CD4-positive, alpha-beta T cell treated with Interleukin-6 for 4 hours (primary cell): ENCODE data around the gene ZNRF3.
A peak's percentile ranks its signal among the peaks of the same experiment; 100 is the strongest.

Experiments
- DNase-seq: peaks from one replicate; pipeline ENCODE4 v3.0.0-alpha.2; 2020; ENCODE audit warnings: mixed read lengths

Gene ZNRF3

GRCh38 chr22:28953976-28954880, 70.9 kb downstream of the ZNRF3 start:
- DNase-seq: no peak

GRCh38 chr22:28955817-28956216, 72.4 kb downstream of the ZNRF3 start:
- DNase-seq: peak; percentile 76

DNA sequence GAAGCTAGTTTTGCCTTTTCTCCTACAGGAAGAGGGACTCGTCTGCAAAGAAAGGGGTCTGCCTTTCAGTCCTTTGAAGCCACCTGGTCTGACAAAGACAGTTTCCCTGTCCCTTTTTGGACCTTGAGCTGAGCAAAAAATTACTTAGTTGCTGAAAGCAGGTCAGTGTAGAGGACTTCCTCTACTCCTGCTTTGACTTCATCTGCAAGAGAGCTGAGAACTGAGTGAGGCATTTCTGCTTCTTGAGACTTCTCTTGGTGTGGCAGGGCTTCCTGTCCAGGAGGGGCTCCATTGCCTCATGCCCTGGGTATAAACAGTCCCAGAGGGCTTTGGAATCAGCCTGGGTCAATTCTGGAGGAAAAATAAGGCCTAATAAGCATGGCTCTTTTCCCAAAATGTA, 73.1 kb downstream of the ZNRF3 start:
- DNase-seq: no peak

DNA sequence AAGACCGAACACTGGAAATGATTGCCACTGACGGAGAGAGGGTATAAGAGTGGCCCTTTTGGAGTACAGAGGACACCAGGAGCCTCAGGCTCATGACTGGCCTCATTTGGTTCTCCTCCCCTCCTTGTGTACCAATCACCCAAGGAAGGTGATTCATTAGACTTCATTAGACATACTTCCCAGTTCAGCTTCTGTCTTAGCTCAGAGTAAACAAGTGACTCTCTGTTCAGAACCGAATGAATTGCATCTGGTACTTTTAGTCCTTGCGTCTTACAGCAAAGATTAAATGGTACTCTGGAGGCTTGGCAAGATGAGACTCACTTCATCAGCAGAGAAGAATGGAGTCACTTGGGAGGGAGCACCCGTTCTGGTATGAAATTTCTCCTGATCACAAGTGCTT, 75.2 kb downstream of the ZNRF3 start:
- DNase-seq: no peak

DNA sequence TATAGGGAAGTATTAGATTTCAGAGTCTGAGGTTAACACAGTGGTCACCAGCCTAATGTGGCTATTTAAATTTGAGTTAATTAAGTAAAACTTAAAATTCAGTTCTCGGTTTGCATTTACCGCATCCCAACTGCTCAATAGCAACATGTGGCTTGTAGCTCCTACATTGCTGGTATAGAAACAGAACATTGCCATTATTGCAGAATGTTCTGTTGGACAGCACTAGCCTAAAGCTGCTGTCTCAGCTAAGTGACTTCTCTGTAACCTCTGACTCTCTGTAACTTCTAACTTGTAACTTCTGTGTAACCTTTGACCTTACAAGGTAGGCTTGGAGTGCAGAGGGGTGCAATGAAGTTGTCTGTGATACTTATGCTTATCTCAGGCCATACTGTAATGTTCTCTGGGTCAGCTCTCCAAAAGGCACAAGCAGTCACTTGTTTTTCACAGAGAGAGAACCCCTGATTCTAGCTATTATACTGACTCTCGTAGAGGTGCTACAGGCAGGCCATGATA, 78.7 kb downstream of the ZNRF3 start:
- DNase-seq: no peak

DNA sequence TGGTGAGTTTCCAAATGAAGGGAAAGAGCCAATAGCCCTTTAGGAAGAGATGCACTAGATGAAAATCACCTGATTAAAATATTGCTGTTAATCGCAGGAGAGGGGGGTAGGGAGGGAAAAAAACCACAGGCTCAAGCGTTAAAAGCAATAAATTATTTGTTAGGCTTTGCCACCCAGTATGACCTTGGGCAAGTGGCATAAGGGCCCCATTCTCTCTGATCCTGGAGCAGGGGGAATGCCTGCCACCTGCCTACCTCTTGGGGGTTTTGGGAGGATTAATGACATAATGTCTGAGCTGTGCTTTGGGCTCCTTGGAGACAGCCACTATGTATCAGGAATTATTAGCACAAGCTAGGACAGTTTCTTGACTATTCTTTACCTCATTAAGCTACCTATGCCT, 80.0 kb downstream of the ZNRF3 start:
- no peak for DNase-seq

GRCh38 chr22:28967163-28967665, 83.8 kb downstream of the ZNRF3 start:
- DNase-seq: no peak

GRCh38 chr22:28967969-28968368, 84.6 kb downstream of the ZNRF3 start:
- DNase-seq: no peak

DNA sequence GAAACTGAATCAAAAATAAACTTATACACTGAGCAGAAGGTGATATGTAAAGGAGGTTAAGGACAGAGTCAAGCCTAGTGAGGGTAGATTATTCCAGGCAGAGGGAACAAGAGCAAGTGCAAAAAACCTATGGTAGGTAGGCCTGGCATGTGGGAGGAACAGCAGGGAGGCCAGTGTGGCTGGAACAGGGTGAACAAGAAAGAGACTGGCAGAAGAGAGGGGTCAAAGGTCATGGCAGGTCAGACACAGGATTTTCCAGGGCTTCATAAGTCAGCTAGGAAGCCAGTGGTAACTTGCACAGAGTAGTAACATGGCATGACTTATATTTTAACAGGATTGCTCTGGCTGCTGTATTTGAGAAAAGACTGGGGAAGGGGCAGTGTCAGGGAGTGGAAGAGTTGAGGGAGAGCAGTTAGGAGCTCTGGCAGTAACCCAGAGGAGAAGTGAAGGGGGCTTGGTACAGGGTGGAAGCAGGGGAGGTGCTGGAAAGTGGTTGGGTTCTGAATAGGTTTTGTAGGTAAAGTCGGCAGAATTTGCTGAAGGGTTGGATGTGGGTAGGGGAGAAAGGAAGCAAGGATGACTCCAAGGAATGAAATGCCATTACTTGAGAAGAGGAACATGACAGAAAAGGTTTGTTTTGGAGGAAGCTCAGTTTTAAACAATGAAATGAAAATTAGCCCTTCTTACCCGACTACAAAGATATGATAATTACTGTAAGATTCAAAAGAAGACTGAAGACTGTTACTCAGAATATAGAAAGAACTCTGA, 86.2 kb downstream of the ZNRF3 start:
- DNase-seq: no peak

GRCh38 chr22:28973352-28973751, 90.0 kb downstream of the ZNRF3 start:
- DNase-seq: no peak

DNA sequence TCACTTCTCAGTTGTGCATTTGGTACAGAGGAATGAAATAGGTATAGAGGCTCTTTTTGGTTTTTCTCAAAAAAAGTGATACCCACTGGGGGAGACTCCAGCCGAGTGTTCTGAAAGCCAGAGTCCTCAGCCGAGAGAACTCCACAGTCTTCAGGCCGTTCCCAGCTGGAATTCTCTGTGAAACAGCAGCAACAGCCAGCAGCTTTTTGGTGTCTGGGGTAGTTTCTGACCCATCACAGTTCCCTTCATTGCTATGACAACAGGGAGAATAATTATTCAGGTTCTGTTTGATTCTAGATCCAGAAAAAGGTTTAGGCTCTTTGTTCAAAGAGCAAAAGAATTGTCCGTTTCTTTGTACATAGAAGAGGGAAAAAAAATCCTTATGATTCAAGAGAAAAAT, 93.7 kb downstream of the ZNRF3 start:
- DNase-seq: no peak

- no peak for DNase-seq
Observed at GRCh38 chr22:28977481-28977971, 94.2 kb downstream of the ZNRF3 start.

DNA sequence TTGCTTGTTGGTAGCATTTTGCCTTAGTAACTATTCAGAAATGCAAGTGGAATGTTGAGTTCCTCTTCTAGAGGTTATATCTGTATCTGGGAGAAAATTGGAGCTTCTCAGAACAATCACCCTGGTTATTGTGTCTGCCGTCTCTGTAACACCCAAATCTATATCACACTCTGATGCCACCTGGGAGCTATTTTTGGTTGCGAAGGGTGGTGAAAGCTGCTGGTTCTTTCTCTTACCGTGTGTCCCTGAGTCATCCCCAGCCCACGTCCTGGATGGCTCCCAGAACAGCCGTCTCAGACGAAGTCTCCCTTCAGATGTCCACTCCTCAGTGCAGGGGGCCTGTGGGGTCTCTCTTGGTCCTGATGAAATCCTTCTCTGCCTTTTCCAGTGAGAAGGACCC, 94.8 kb downstream of the ZNRF3 start:
- no peak for DNase-seq

GRCh38 chr22:28978863-28979796, 95.8 kb downstream of the ZNRF3 start:
- DNase-seq: no peak

- no peak for DNase-seq
Observed at GRCh38 chr22:28980326-28980725, 97.0 kb downstream of the ZNRF3 start.

DNA sequence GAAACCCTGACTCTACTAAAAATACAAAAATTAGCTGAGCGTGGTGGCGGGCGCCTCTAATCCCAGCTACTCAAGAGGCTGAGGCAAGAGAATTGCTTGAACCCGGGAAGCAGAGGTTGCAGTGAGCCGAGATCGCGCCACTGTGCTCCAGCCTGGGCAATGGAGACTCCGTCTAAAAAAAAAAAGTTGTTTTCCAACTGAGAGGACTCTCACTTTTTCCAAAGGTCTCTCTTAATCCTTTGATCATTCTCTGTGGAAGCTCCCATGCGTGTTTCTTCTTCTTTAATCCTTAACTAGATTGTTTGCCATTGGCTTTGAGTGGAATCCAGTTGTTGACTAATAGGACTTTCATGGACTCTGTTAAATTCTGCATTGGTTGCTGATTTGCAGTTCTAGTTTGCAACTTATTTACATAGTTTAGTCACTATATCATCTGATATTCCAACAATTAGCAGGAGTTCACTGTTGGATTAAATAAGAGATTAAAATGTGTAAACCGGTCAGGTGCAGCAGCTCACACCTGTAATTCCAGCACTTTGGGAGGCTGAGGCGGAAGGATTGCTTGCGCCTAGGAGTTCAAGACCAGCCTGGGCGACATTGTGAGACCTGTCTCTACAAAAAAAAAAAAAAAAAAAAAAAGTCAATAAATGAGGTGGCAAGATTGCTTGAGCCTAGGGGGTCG, 98.6 kb downstream of the ZNRF3 start:
- no peak for DNase-seq

GRCh38 chr22:28983190-28983589, 99.8 kb downstream of the ZNRF3 start:
- DNase-seq: no peak

DNA sequence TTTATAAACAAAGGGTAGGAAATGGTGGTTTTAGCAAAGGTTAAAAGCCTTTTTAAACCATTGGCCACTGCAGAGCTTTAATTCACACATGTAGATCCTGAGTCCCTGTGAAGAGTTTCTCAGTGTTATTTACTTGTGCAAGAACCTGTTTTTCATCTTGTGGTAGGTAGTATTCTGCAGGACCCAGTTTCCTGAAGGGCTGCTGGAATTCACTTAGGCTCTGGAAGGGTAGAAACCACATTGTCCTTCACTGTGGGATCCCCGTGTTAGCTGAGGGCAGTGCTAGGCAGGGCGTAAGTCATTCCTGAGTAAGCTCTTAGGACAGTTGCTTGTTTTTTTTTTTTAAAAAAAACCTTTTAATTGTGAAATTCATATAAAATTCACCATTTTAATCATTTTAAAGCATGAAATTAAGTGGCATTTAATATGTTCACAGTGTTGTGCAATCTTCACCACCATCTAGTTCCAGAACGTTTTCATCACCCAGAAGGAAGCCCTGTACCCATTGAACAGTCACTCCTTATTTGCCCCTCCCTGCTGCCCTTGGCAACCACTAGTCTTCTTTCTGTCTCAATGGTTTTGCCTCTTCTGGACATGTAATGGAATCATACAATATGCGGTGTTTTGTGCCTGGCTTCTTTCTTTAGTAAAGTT, 100.5 kb downstream of the ZNRF3 start:
- no peak for DNase-seq

GRCh38 chr22:28984482-28985158, 101.2 kb downstream of the ZNRF3 start:
- DNase-seq: no peak

DNA sequence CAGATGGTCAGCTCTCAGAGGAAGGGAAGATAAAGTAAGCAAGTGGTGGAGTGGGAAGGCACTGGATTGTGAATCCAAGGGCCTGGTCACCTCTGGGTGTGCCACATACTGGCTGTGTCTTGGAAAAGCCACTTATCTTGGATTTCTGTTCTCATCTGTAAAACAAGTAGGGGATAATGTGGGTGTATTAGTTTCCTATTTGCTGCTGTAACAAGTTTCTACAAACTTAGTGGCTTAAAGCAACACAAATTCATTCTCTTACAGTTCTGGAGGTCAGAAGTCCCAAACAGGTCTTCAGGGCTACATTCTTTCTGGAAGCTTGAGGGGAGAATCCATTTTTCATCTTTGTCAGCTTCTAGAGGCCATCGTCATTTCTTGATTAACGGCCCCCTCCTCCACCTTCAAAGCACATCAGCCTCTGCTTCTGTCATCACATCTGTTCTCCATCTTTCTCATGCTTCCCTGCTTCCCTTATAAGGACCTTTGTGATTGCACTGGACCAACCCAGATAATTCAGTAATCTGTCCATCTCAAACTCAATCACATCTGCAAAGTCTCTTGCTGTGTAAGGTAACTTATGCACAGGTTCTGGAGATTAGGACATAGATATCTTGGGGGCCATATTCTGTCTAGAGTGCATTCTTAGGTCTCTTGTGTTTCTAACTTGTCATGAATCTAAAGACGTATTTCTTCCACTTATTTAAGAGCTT, 102.4 kb downstream of the ZNRF3 start:
- no peak for DNase-seq
